HG03457 (cell line): ENCODE measurements around the gene GPRC5C.
"Not testable (repeated sequence)": the region's sequence is repeated elsewhere in the genome, so short reads cannot be mapped to it uniquely, and the experiment has no call there.

Source experiments
- ATAC-seq: cut with Tn5 transposase; IDR thresholded peaks from one replicate; pipeline ENCODE4 v1.9.1; 2021; ENCODE audit warnings: moderate number of reproducible peaks; ENCODE audit not compliant: unreplicated experiment

GPRC5C gene

GRCh38 chr17:74467221-74467951, 35.5 kb downstream of the GPRC5C start:
- ATAC-seq: no peak

GRCh38 chr17:74471341-74471740, 39.5 kb downstream of the GPRC5C start:
- ATAC-seq: no peak

- ATAC-seq: no peak
Observed at GRCh38 chr17:74472890-74473289, 41.0 kb downstream of the GPRC5C start.

DNA sequence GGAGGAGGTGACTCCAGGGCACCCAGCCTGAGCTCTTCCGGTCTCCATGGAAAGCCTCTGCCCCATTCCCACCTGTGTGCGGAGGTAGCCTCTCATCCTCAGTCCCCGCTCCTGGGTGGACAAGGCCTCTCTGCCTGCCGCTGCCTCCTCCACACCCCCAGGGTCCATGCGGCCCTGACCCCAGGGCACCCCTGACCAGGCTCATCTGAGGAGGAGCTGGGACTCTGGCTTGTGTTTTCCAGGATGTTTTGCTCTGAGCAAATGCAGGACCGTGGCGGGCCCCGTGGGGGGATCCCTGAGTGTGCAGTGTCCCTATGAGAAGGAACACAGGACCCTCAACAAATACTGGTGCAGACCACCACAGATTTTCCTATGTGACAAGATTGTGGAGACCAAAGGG, 41.4 kb downstream of the GPRC5C start:
- ATAC-seq: no peak

GRCh38 chr17:74474043-74474792, 42.3 kb downstream of the GPRC5C start:
- ATAC-seq: no peak

GRCh38 chr17:74475189-74475588, 43.3 kb downstream of the GPRC5C start:
- no peak for ATAC-seq

- ATAC-seq: no peak
Observed at GRCh38 chr17:74477411-74477810, 45.5 kb downstream of the GPRC5C start.

DNA sequence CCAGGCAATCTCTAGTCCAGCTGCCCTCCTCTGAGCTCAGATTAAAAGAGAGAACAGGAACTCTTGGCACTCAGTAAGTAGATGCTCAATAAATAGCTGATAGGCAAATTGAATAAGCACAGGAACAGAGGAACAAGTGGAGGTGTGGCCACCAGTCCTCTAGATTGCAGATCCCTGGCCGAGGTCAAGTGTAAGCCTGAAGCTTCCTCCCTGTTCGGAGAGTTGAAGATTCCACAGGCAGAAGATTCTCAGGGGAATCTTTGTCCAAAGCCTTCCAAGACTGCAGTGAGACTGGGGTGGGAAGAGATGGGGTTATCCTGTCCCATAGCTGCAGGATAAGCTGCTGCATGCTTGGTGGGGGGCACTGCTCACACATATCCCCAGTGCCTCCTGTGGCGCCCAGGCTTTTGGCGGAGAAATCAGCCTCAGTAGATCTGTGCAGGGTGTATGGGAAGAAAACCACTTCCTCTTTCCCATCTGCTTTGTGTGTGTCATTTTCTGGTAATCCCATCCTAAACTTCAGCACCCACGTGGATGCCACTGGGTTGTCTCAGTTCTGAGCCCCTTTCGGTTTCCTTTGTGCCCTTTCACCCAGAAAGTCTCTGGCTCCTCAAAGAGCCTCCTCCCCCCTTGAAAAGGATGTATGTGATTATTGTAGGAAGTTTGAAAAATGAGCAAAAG, 46.7 kb downstream of the GPRC5C start:
- no peak for ATAC-seq

- ATAC-seq: no peak
Observed at GRCh38 chr17:74480290-74480689, 48.4 kb downstream of the GPRC5C start.

DNA sequence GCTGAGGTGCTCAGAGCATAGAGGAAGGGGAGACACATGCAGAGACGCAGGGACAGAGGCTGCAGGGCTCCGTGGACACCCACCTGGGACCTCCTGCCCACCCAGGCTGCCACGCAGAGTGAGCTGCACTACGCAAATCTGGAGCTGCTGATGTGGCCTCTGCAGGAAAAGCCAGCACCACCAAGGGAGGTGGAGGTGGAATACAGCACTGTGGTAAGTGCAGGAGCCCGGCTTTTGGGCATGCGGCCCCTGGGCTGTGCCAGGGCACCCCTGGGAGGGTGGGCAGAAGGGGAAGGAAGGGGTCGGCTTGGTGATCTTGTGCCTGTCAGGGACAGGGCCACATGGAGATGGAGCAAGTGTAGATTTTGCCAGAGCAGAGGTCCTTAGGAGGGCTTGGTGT, 49.7 kb downstream of the GPRC5C start:
- ATAC-seq: no peak

DNA sequence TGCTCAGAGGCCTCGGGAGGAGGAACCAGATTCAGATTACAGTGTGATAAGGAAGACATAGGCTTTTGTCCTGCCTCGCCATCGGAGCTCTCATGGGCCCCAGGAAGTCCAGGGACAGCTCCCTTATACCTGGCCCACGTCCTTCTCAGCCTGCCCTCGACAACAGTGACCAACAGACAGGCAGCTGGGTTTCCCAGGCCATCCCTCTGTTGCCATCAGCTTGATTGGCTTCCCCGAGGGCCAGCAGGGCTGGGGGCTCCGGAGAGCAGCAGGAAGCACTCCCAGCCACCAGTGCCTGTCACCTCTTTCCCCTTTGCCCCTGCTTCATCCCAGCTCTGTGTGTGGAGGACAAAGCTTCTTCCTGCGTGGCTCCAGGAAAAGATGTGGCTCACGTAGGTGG, 52.2 kb downstream of the GPRC5C start:
- no peak for ATAC-seq

DNA sequence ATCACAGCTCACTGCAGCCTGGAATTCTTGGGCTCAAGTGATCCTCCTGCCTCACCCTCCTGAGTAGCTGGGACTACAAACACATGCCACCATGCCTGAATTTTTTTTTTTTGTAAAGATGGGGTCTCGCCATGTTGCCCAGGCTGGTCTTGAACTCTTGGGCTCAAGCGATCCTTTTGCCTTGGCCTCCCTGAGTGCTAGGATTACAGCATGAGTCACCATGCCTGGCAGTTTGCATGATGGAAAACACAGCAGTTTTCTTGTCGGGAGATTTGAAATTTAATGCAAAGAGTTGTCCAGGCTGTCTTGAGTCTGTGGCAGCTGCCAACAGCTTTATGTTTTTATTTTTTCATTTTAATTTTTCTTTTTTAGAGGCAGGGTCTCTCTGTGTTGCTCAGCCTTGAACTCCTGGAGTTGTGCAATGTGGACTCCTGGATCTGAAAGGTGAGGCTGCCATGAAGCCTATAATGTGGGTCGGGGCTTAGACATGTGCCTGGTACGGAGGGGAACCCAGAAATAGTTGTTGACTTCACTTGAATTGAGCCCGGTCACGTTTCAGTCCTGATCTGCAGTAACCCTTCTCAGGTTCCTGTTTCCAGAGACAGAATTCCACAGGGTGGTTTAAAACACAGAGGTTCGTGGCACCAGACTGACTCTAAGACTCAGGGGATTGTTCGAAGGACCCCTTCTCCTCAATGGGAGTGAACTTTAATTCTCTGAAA, 53.3 kb downstream of the GPRC5C start:
- ATAC-seq: no peak

- ATAC-seq: no peak
Observed at GRCh38 chr17:74485841-74486240, 54.0 kb downstream of the GPRC5C start.

DNA sequence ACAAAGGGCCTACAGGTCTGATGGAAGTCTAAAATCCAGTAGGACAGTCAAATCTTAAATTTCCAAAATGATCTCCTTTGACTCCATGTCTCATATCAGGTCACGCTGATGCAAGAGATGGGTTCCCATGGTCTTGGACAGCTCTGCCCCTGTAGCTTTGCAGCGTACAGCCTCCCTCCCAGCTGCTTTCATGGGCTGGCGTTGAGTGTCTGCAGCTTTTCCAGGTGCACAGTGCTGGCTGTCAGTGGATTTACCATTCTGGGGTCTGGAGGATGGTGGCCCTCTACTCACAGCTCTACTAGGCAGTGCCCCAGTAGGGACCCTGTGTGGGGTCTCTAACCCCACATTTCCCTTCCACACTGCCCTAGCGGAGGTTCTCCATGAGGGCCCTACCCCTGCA, 56.4 kb downstream of the GPRC5C start:
- ATAC-seq: not testable (repeated sequence)

DNA sequence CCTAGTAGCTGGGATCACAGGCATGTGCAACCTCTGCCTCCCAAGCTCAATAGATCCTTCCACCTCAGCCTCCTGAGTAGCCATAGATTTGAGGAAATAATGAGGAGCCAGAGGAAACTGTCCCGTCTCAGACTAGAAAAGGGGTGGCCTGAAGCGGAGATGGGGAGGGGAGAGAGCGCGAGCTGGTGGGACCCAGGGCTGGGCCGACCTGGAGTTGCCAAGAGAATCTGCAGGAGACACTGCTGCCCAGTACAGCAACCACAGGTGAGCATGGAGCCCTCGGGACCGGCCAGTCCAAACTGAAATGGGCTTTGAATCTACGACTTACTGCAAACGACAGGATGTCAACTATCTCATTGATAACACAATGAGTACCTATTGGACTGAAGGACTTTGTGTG, 58.8 kb downstream of the GPRC5C start:
- ATAC-seq: no peak

GRCh38 chr17:74491626-74492025, 59.7 kb downstream of the GPRC5C start:
- ATAC-seq: no peak

GRCh38 chr17:74493331-74493833, 61.5 kb downstream of the GPRC5C start:
- no peak for ATAC-seq
